GM12875 (cell line): ENCODE measurements around the gene MPC1.

ENCODE experiments used
- H3K4me3 ChIP-seq: one replicate; pipeline ENCODE4 v1.5.1; 2011; ENCODE audit warnings: low read depth, low read length, control low read depth
- CTCF ChIP-seq: IDR thresholded peaks from 2 replicates; pipeline ENCODE4 v1.5.1; 2011; ENCODE audit warnings: low read depth, mild to moderate bottlenecking, control low read depth, inconsistent platforms, low read length, moderate library complexity, borderline replicate concordance; ENCODE audit not compliant: insufficient read depth

The MPC1 gene

GRCh38 chr6:166382933-166383801 is at the start of gene MPC1:
Gene MPC1 (minus strand): TSS chr6:166382940. CDS start chr6:166382876, 64 bp downstream.
- H3K4me3 ChIP-seq = peak within 1 kb of the TSS; percentile 74
- no peak for TF ChIP-seq CTCF

DNA sequence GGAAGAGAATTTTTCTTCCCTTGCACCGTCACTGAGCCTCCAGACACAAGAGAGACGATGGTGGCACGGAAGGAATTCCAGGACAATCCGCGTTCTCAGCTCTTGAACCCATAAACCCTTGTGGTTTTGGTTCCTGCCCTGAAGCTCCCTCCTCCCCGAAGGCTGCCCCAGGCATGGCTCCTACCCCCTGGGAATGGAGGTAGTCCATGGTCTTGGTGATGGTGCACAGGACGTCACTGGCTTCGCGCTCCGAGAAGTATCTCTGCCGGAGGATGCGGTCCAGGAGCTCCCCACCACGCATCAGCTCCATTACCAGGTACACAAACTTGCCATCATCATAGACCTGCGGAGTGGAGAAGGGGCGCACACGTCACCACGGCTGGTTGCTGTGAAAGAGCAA is 47.5 kb upstream of the MPC1 start:
- TF ChIP-seq CTCF = no peak
- no peak overlapping the region for H3K4me3 ChIP-seq

GRCh38 chr6:166424431-166424830 is 41.7 kb upstream of the MPC1 start:
- no peak for TF ChIP-seq CTCF
- H3K4me3 ChIP-seq = no peak overlapping the region

DNA sequence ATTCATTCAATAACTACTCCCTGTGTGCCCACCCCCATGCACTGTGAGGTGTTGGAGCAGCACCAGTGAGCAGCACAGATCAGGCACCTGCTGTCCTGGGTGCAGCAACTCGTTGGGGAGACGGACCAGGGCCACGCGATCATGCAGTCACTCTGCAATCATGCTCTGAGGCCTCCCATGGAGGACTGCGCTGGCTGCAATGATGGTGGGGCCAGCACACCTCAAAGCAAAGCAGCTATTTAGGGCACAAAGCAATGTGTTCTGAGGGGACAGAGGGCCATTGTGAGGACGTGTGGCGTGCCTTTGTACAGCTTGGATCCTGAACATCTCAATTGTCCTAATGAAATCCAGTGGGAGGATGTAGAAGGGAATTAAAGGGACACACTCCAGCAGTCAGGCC is 41.0 kb upstream of the MPC1 start:
- no peak overlapping the region for H3K4me3 ChIP-seq
- TF ChIP-seq CTCF = no peak

GRCh38 chr6:166423051-166423745 is 40.5 kb upstream of the MPC1 start:
- no peak for TF ChIP-seq CTCF
- no peak overlapping the region for H3K4me3 ChIP-seq

DNA sequence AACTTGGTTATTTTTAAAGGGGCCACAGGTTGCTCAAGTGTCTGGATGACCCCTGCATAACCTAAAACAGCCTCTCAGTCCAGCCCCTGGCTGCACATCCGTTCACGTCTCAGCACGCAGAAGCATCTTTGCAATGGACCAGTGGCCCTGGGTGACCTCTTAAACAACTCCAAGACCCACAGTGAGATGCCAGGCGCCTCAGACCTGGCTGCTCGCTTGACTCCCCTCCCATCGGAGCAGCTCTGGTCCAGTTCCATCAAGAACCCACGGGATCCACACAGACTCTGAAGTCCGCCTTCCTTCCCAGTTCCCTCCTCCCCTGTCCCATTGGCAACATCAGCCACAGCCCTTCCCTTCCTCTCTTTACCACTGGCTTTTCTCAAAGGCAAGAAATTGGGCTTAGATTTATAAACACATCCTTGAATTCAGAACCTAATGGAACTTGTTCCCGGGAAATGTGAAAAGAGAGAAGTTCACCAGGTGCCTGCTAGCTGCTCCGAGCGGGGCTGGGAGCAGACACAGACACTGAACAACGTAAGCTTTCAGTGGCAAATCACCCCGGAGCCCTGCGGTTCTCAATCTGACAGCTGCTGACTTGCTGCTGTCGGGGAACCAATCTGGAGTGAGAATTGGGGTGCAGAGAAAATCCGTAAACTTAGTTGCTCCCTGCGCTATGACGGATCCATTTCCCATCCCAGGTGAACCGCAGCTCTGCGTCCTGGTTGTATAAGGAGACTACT is 39.6 kb upstream of the MPC1 start:
- no peak overlapping the region for H3K4me3 ChIP-seq
- no peak for TF ChIP-seq CTCF

DNA sequence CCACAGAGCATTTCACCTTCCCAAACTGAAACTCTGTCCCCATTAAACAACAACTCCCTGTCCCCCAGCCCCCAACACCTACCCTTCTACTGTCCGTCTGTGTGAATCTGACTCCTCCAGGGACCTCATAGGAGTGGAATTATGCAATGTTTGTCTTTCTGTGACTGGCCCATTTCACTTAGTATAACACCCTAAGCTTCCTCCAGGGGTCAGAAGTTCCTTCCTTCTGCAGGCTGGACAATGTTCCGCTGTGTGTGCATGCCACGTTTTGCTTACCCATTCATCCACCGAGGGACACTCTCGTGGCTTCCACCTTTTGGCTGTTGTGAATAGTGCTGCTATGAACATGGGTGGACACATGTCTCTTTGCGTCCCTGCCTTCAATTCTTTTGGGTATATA is 37.6 kb upstream of the MPC1 start:
- H3K4me3 ChIP-seq = no peak overlapping the region
- no peak for TF ChIP-seq CTCF
